ENCODE measurements around the gene USP32.
"Not testable (repeated sequence)": the region's sequence is repeated elsewhere in the genome, so short reads cannot be mapped to it uniquely, and the experiment has no call there.

The USP32 gene

DNA sequence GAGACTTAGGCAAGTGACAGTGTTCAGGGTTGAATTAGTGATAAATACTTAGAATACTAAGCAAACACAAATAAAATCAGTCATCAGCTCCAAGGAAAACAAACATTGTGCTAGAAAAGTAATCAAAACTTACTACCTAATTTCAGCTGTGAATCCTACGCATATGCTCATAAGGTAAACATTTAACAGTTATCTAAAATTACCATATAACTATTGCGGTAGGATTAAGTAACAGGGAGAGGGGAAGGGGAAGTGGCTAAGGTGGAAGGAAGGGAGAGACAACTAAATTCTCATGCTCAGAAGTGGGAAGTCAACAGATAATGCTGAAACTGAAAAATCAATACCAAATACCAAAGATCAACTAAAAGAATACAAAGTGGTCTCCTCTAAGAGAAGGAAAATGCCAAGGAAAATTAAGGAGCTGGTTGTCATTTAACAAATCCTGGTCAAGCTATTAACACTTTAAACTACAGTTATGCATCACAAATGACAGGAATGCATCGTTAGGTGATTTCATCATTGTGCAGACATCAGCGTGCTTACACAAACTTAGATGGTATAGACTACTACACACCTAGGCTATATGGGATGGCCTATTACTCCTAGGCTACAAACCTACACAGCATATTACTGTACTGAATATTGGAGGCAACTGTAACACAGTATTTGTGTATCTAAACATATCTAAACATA lies 20.0 kb downstream of the USP32 start:
- DNase-seq, result no peak

- no peak for DNase-seq
Measured at GRCh38 chr17:60371416-60371815, 20.5 kb downstream of the USP32 start.

- DNase-seq, result no peak
Measured at GRCh38 chr17:60369727-60370126, 22.2 kb downstream of the USP32 start.

GRCh38 chr17:60363700-60364405 lies 28.1 kb downstream of the USP32 start:
- DNase-seq, result no peak

DNA sequence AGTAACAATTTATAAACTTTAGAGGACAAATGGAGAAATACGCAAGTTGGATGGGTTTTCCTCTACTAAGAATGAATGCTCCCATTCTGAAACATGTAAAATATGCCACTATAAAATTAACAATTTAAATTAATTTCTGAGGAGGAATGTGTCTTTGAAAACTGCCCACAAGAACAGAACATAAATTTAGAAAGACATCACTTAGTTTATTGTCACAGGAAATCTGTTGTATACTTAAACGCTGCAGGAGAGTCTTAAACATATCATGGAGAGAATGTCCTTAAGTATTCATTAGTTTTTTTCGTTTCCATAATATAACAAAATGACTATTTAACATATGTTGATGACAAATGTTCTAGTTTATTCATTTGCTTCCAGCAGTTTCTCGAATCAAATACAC lies 29.6 kb downstream of the USP32 start:
- DNase-seq, result no peak

DNA sequence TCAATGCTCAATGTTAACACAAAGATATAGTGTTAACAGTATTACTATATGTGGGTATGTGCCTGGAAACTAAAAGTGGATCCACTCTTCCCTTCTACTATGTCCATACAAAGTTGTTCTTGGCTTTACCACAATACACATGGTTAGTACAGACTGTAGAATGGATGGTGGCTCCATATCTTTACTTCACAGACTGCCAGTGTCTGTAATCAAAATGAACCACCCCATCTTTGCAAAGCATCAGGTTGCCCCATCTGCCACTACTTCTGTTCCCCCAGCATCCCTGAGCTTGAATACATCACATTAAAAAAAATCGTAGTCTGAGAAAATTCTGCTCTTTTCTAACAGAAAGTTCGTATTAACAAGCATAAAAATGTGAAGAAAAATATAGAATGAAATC lies 30.0 kb downstream of the USP32 start:
- DNase-seq, result no peak

DNA sequence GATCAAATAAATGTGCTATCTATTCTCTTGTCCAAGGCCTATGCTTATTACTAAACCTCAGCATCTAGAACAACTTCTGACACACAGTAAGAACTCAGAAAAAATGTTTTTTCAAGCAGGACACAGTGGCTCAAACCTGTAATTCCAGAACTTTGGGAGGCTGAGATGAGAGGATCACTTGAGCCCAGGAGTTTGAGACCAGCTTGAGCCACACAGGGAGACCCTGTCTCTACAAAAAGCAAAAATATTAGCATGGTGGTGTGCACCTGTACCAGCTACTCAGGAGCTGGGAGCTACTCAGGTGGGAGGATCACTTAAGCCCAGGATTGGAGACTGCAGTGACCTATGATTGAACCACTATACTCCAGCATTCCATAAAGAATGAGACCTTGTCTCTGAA lies 32.5 kb downstream of the USP32 start:
- no peak for DNase-seq

DNA sequence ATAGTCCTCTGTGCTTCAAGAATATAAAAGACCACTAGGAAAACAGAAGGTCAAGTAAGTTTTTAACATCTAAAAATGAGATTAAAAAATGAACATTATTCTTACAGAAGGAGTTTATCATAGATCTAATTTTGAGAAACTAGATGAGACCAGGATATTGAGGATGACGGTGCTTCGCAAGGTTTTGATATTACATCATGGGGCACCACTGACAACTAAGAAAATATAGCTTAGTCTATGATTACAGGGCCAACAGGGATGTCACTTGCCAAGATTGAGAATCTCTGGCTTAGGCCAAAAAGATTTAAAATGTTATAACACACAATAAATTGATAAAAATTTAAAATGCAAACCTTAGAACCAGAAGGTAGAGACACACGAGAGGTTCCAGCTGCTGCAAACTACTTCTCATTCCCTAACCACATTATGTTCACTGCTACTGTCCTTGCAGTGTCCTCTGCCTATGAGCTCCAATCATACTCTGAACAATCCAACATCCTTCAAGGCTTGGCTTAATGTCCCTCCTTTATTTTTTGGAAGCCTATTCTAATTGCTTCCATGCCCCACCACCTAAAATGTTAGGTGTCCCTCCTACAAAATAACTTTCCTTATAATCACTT lies 33.2 kb downstream of the USP32 start:
- DNase-seq, result no peak

DNA sequence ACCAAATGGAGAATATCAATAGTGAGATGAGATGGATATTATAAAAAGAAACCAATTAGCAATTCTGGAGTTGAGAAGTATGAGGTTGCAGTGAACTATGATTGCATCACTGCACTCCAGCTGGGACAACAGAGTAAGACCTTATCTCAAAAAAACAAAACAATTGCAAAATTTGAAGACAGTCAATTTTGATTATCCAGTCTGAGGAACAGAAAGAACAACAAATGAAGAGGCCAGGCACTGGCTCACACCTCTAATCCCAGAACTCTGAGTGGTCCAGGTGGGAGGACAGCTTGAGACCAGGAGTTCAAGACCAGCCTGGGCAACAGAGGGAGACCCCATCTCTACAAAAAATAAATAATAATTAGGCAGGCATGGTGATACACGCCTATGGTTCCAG lies 35.0 kb downstream of the USP32 start:
- no peak for DNase-seq

GRCh38 chr17:60355663-60356594 lies 36.0 kb downstream of the USP32 start:
- no peak for DNase-seq

DNA sequence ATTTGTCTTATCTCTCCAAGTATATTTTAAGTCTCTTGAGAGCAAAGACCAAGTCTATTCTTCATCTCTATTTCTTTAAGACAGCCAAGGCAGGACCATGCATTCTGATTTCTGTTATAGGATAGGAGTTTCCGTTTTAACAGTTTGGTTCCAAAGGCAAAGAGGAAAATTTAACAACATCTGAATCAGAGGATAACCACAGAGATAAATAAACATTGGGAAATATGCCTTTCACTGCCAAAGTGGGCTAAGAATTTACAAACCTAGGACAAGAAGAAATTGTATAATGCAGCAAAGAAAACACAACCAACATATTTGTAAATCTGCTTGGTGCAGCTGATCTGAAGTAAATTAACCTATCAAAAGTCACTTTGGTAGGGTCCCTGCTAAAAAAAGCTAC lies 37.7 kb downstream of the USP32 start:
- no peak for DNase-seq

DNA sequence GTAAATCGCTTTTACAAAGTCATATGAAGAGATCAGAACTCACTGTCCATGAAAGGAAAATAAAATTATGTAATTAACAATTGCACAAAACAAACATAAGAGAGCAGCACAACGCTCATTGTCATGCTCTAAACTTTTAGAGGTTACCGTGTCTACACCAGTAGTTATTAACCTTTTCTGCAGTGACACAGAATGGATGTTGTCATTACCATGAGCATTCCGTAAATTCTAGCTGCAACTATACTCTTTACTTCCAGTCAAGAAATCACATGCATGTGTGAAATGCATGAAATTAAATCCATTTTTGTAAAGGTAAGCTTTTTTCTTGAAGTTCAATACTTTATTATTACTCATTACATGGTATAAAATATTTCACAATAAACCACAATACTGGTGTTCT lies 38.2 kb downstream of the USP32 start:
- DNase-seq, result no peak

GRCh38 chr17:60352569-60352968 lies 39.4 kb downstream of the USP32 start:
- no peak for DNase-seq

DNA sequence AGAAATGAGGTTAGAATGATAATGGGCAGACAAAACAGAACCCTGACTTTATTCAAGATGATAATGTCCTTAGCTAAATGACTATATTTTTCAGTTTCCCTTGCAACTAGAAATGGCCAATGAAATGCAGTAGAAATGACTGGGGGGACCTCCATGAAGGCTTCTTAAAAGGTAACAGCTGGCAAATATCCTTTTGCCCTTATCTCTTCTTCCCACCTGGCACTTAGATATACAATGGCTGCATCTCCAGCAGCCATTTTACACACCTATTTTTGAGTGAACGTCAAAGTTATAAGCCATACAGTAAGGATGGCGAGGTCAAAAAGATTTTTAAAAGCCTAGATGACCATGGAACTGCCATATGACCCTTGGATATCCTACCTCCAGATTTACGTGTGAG lies 39.9 kb downstream of the USP32 start:
- DNase-seq, result no peak

GRCh38 chr17:60351012-60351695 lies 40.8 kb downstream of the USP32 start:
- no peak for DNase-seq

DNA sequence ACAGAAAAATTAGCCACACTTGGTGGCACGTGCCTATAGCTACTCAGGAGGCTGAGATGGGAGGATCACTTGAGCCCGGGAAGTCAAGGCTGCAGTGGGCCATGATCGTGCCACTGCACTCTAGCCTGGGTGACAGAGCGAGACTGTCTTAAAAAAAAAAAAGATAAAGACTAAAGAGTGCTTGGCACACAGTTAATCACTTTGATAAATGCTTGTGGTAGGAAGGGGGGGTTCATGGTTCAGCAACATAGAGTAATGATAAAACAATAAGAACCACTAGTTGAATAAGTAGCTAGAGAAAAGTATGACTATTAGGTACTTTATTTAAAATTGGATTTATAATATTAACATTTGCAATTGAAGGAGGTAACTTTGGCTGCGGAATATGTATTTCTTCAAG lies 43.3 kb downstream of the USP32 start:
- DNase-seq, result no peak

DNA sequence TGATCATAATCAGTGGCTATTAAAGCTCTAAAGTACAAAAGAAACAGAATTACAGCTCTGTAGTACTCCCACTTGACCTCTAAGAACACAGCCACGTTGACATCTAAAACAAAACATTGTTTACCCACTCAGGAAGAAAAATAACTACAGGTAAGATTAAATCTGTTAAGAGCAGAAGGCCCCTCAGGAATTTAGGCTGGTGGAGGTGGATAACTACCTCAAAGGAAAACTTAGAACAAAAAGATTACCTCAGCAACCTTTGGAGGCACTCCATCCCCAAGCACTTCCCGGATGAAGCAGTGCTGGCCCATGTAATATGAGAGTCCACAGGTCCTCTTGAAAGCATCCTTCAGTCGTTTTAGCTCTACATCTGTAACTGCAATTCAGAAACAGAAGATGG lies 46.7 kb downstream of the USP32 start:
- DNase-seq, result no peak

- not testable (repeated sequence) for DNase-seq
Measured at GRCh38 chr17:60342492-60342891, 49.4 kb downstream of the USP32 start.

- no peak for DNase-seq
Measured at GRCh38 chr17:60335289-60335688, 56.6 kb downstream of the USP32 start.

- DNase-seq, result no peak
Measured at GRCh38 chr17:60333628-60334031, 58.3 kb downstream of the USP32 start.

- not testable (repeated sequence) for DNase-seq
Measured at GRCh38 chr17:60333072-60333471, 58.9 kb downstream of the USP32 start.

DNA sequence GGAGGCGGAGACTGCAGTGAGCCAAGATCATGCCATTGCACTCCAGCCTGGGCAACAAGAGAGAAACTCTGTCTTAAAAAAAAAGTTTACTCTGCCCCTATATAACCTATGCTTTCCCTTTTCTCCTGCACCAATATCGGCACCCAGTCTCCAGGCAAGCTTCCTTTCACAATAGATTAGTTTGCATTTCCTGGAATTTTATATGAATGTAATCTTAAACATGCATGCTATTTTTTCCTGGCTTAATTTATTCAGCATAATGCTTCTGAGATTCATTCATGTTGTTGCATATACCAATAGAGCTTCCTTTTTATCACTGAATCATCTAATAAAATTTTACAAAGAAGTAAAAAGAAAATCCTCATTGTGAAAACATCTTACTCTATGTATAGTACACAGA lies 59.4 kb downstream of the USP32 start:
- no peak for DNase-seq

DNA sequence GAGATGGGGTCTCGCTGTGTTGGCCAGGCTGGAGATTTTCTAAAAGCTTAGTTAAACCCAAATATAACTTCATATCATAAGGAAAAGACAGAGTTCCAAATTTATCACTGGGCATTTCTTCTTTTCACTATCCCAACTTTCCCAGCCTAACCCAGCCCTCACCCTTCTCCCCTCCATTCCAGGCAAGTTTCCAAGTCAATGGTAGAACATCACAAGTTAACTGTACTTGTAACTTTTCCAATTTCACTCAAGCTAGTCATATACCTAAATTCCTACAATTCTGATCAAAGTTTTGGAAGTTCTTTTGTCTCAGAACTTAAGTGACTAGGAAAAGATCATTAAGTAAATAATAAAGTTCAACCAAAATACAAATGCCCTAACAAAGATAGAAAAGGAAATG lies 61.2 kb downstream of the USP32 start:
- no peak for DNase-seq

All from NCI-H1436 treated with DMSO at 0.1 percent for 48 hours (cell line).